Mesenchymal stem cell (in vitro differentiated cells and primary cell): Measurements from ENCODE around the gene ZNF143.
"Not testable (repeated sequence)": the region's sequence is repeated elsewhere in the genome, so short reads cannot be mapped to it uniquely, and the experiment has no call there.

Experiments
- DNase-seq: peaks from one replicate; pipeline ENCODE4 v3.0.0-alpha.2; 2013
- H2AFZ ChIP-seq: one replicate; pipeline ENCODE4 v1.6.1; 2013; ENCODE audit warnings: low read depth, mild to moderate bottlenecking, control low read depth, inconsistent platforms, low read length, moderate library complexity
- H2AK5ac ChIP-seq: 2 replicates; pipeline ENCODE4 v1.6.1; 2013; ENCODE audit warnings: low read length, moderate library complexity, mild to moderate bottlenecking, inconsistent platforms; ENCODE audit not compliant: severe bottlenecking
- H2BK120ac ChIP-seq: one replicate; pipeline ENCODE4 v1.6.1; 2013; ENCODE audit warnings: low read depth, mild to moderate bottlenecking, inconsistent platforms, low read length, moderate library complexity
- H2BK12ac ChIP-seq, 2 experiments: one replicate each; pipeline ENCODE4 v1.6.1; 2013; ENCODE audit warnings: inconsistent platforms in 2 of 2, low read length in 2 of 2, mild to moderate bottlenecking in 2 of 2, moderate library complexity in 2 of 2, control low read depth in 1 of 2
- H2BK15ac ChIP-seq: one replicate; pipeline ENCODE4 v1.6.1; 2013; ENCODE audit warnings: mild to moderate bottlenecking, low read depth, inconsistent platforms; ENCODE audit not compliant: poor library complexity, severe bottlenecking
- H2BK5ac ChIP-seq: 2 replicates; pipeline ENCODE4 v1.6.1; 2013; ENCODE audit warnings: low read depth, mild to moderate bottlenecking, low read length, control low read depth, inconsistent platforms; ENCODE audit not compliant: poor library complexity, severe bottlenecking
- H3K14ac ChIP-seq, 2 experiments: one replicate each; pipeline ENCODE4 v1.6.1; 2013; ENCODE audit warnings: inconsistent platforms in 2 of 2, low read length in 2 of 2, control low read depth in 1 of 2, mild to moderate bottlenecking in 1 of 2, moderate library complexity in 1 of 2
- H3K18ac ChIP-seq, 2 experiments: one replicate each; pipeline ENCODE4 v1.6.1; 2013; ENCODE audit warnings: inconsistent platforms in 2 of 2, low read length in 2 of 2, control low read depth in 1 of 2, low read depth in 1 of 2, mild to moderate bottlenecking in 1 of 2
- H3K23ac ChIP-seq, 2 experiments: one replicate each; pipeline ENCODE4 v1.6.1; 2013; ENCODE audit warnings: inconsistent platforms in 2 of 2, low read length in 2 of 2, mild to moderate bottlenecking in 2 of 2, moderate library complexity in 2 of 2, control low read depth in 1 of 2
- H3K27ac ChIP-seq: 2 replicates; pipeline ENCODE4 v1.5.1; 2013; ENCODE audit warnings: mild to moderate bottlenecking, moderate library complexity, low read length, control low read depth, inconsistent platforms; ENCODE audit not compliant: poor library complexity, severe bottlenecking
- H3K27me3 ChIP-seq, 2 experiments: 2 replicates each; pipeline versions ENCODE4 v1.6.1 to v1.7.0; 2013; ENCODE audit warnings: low read length in 2 of 2, mild to moderate bottlenecking in 2 of 2, moderate library complexity in 2 of 2, control low read depth in 1 of 2, inconsistent platforms in 1 of 2; ENCODE audit not compliant: control insufficient read depth in 1 of 2, insufficient read depth in 1 of 2
- H3K36me3 ChIP-seq, 2 experiments: 2 replicates each; pipeline versions ENCODE4 v1.6.1 to v1.7.0; 2013; ENCODE audit warnings: low read length in 2 of 2, control low read depth in 1 of 2, inconsistent platforms in 1 of 2, low read depth in 1 of 2, mild to moderate bottlenecking in 1 of 2; ENCODE audit not compliant: insufficient read depth in 2 of 2, control insufficient read depth in 1 of 2
- H3K4ac ChIP-seq, 2 experiments: one replicate each; pipeline ENCODE4 v1.6.1; 2013; ENCODE audit warnings: inconsistent platforms in 2 of 2, low read length in 2 of 2, mild to moderate bottlenecking in 2 of 2, moderate library complexity in 2 of 2, control low read depth in 1 of 2, low read depth in 1 of 2
- H3K4me1 ChIP-seq: 2 replicates; pipeline ENCODE4 v1.6.1; 2013; ENCODE audit warnings: low read depth, low read length, control low read depth; ENCODE audit not compliant: control insufficient read depth, insufficient read depth
- H3K4me2 ChIP-seq: 2 replicates; pipeline ENCODE4 v1.6.1; 2013; ENCODE audit warnings: low read length, mild to moderate bottlenecking, inconsistent platforms; ENCODE audit not compliant: poor library complexity, severe bottlenecking
- H3K4me3 ChIP-seq, 2 experiments: 2 replicates each; pipeline versions ENCODE4 v1.5.1 to v1.7.0; 2013; ENCODE audit warnings: low read length in 2 of 2, mild to moderate bottlenecking in 2 of 2, control low read depth in 1 of 2, low read depth in 1 of 2; ENCODE audit not compliant: insufficient read depth in 1 of 2
- H3K79me1 ChIP-seq: replicated peaks from 2 replicates; pipeline ENCODE4 v1.6.1; 2013; ENCODE audit warnings: mild to moderate bottlenecking, control low read depth, low read length, inconsistent platforms; ENCODE audit not compliant: poor library complexity, severe bottlenecking
- H3K9ac ChIP-seq: 2 replicates; pipeline ENCODE4 v1.7.0; 2013; ENCODE audit warnings: mild to moderate bottlenecking, low read length, moderate library complexity
- H3K9me3 ChIP-seq: 2 replicates; pipeline ENCODE4 v1.7.0; 2013; ENCODE audit warnings: mild to moderate bottlenecking, low read length; ENCODE audit not compliant: control insufficient read depth
- H4K8ac ChIP-seq: one replicate; pipeline ENCODE4 v1.6.1; 2013; ENCODE audit warnings: inconsistent platforms, mild to moderate bottlenecking, low read length, moderate library complexity
- H4K91ac ChIP-seq: one replicate; pipeline ENCODE4 v1.6.1; 2013; ENCODE audit warnings: mild to moderate bottlenecking, low read length, inconsistent platforms
- WGBS: methylation state at CpG from one replicate; pipeline ENCODE4 v1.1.7; 2013; ENCODE audit warnings: mixed read lengths; 5-methylcytosine and 5-hydroxymethylcytosine counted together

Gene ZNF143

DNA sequence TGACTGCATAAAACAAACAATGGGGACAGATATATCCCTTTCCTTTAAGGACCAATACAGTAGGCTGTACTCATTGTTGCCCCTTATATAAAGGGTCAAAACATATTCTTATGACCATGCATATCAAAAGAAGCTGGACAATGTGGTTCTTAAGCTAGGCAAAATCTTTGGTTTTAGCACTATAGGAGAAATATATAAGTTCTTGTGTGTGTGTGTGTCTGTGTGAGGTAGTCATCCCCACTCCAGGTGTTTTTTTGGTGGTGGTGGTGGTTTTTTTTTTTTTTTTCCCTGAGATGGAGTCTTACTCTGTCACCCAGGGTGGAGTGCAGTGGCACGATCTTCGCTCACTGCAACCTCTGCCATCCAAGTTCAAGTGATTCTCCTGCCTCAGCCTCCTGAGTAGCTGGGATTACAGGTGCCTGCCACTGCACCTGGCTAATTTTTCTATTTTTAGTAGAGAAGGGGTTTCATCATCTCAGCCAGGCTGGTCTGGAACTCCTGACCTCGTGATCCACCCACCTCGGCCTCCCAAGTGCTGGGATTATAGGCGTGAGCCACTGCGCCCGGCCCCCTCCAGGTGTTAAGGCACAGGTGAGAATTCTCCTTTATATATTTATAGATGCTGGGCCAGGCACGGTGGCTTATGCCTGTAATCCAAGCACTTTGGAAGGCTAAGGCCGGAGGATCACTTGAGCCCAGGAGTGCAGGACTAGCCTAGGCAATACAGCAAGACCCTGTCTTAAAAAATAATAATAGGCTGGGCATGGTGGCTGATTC, 12.0 kb upstream of the ZNF143 start:
- Histone ChIP-seq H3K23ac (no peak overlapping the region), H3K27me3 (no peaks in the 10 kb centered on the region), H3K4me3 (no peak overlapping the region), H3K4me2 (no peak overlapping the region), H3K9ac (no peak overlapping the region), H2BK5ac (no peak overlapping the region), H2BK120ac (no peak overlapping the region), H4K91ac (no peak overlapping the region), H2BK15ac (no peak overlapping the region), H3K18ac (no peak overlapping the region), H3K14ac (no peak overlapping the region), H2AFZ (no peak overlapping the region), H2BK12ac (no peak overlapping the region), H3K79me1 (peaks cover 5% of the 10 kb centered on the region), H3K9me3 (peaks cover 3% of the 10 kb centered on the region), H3K4ac (no peak overlapping the region), H4K8ac (no peak overlapping the region), H3K4me1 (no peaks in the 10 kb centered on the region), H2AK5ac (no peak overlapping the region), H3K36me3 (peaks cover 21 to 51% of the 10 kb centered on the region in 2 experiments), H3K27ac (no peak overlapping the region)
- DNase-seq = no peak
- WGBS = 92% methylated on average over 6 of the region's 9 CpGs

DNA sequence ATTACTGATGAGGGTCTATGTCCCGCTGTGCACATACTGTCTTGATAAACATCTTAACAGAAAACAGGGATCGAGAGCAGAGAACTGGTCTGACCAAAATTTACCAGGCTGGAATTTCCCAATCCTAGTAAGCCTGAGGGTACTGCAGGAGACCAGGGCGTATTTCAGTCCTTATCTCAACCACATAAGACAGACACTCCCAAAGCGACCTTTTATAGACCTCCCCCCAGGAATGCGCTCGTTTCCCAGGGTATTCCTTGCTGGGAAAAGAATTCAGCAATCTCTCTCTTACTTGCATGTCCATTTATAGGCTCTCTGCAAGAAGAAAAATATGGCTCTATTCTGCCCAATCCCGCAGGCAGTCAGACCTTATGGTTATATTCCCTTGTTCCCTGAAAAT, 8.8 kb upstream of the ZNF143 start:
- not testable (repeated sequence) for H3K79me1 ChIP-seq, H3K27ac ChIP-seq, H3K4me3 ChIP-seq, H3K9ac ChIP-seq, H3K18ac ChIP-seq, H3K14ac ChIP-seq, H3K4me1 ChIP-seq, H3K4ac ChIP-seq, H2BK5ac ChIP-seq, DNase-seq, H2AFZ ChIP-seq, H2BK12ac ChIP-seq, H3K9me3 ChIP-seq, H2BK15ac ChIP-seq, H3K27me3 ChIP-seq, H4K8ac ChIP-seq, H2BK120ac ChIP-seq, H2AK5ac ChIP-seq, H3K23ac ChIP-seq, H3K4me2 ChIP-seq, H4K91ac ChIP-seq
- 73% methylated on average over 7 of the region's 7 CpGs for WGBS
- peaks cover 13 to 20% of the 10 kb centered on the region in 2 experiments for H3K36me3 ChIP-seq

DNA sequence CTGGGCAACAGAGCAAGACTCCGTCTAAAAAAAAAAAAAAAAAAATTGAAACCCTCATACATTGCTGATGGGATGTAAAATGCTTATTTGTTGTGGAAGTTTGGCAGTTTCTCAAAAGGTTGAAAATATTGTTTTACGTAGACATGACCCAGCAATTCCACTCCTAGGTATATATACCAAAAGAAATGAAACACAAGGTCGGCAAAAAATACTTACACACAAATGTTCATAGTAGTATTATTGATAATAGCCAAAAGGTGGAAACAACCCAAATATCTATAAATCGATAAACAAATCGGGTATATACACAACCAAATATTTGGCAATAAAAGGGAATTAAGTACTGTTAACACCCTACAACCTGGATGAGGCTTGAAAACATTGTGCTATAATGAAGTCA, 5.1 kb upstream of the ZNF143 start:
- H2AFZ ChIP-seq = no peak overlapping the region
- H2BK120ac ChIP-seq = no peak overlapping the region
- H2AK5ac ChIP-seq = no peak overlapping the region
- no peaks in the 10 kb centered on the region for H3K79me1 ChIP-seq
- H3K27ac ChIP-seq = no peak overlapping the region
- H3K4me3 ChIP-seq = no peak overlapping the region
- no peak overlapping the region for H3K4me2 ChIP-seq
- no peak overlapping the region for H4K91ac ChIP-seq
- no peak overlapping the region for H3K18ac ChIP-seq
- no peak overlapping the region for H2BK5ac ChIP-seq
- no peak for DNase-seq
- no peak overlapping the region for H4K8ac ChIP-seq
- H3K14ac ChIP-seq = no peak overlapping the region
- H2BK15ac ChIP-seq = no peak overlapping the region
- H3K23ac ChIP-seq = no peak overlapping the region
- no peak overlapping the region for H2BK12ac ChIP-seq
- no peak overlapping the region for H3K4ac ChIP-seq
- peaks cover 3% of the 10 kb centered on the region for H3K9me3 ChIP-seq
- H3K27me3 ChIP-seq = no peaks in the 10 kb centered on the region
- H3K9ac ChIP-seq = no peak overlapping the region
- H3K4me1 ChIP-seq = peaks cover 2% of the 10 kb centered on the region
- no peaks in the 10 kb centered on the region for H3K36me3 ChIP-seq
- WGBS = no CpG with 5 or more reads among the region's 5 CpGs

DNA sequence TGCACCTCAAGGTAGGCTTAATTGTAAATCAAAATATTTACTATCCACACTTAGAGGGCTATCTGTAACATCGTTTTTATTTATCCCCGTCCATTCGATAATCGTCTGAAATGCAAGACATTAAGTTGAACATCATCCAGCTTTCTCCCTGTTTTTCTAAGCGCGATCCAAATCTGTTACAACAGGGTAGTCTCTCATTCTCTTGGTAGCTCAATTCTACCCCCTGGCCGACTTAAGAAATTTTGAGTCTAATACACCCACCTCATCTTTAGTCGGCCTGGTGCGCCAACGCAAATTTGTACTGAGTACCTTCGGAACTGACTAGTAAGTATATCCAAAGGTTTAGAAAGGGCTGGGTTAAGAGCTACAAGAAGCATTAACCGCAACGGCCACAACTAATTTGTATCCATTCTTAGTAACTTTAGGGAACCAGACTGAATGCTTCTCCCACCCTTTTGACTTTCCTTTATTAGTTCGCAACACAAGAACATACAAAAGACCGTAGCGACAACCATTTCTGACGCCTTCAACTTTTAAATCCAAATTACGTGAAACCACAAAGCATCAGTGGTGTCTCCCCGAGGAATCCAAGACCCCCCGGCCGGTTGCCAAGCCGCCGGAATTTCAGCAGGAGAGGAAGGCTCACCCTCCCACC, 1.0 kb upstream of the ZNF143 start:
- Histone ChIP-seq H2AK5ac (peak overlapping the region; percentile 99), H3K9me3 (no peaks in the 10 kb centered on the region), H3K36me3 (no peaks in the 10 kb centered on the region), H3K9ac (peak overlapping the region; percentile 99), H2AFZ (no peak overlapping the region), H2BK5ac (peak overlapping the region; percentile 99), H3K4ac (peak overlapping the region; percentile 98 to 100), H3K27me3 (no peaks in the 10 kb centered on the region), H3K27ac (peak overlapping the region; percentile 100), H3K23ac (peak overlapping the region in 1 of 2 experiments; percentile 90), H3K18ac (peak overlapping the region; percentile 99 to 100), H2BK120ac (peak overlapping the region; percentile 9), H4K8ac (peak overlapping the region; percentile 97), H3K4me2 (peak overlapping the region; percentile 48), H4K91ac (peak overlapping the region; percentile 99), H2BK12ac (no peak overlapping the region), H3K14ac (peak overlapping the region; percentile 44 to 99), H3K4me3 (peak overlapping the region; percentile 78 to 97), H3K79me1 (no peaks in the 10 kb centered on the region), H2BK15ac (no peak overlapping the region), H3K4me1 (peaks cover 5% of the 10 kb centered on the region)
- WGBS = 3% methylated on average over 23 of the region's 23 CpGs
- peak; percentile 60 for DNase-seq
